H1 (cell line): ENCODE data around the gene VPS13D. TPM values are rescaled to one million over a fixed set of nuclear protein-coding genes. Genes with fewer than 3 reads are reported as not detected.

Experiments
- CTCF ChIA-PET: fragments of 300-600 bp; sonication (Branson Sonifier 250); formaldehyde crosslinking; loops from one replicate; lab custom pipeline; 2021; ENCODE audit not compliant: partially characterized antibody; lab: Charles Lee
- POLR2A ChIA-PET: fragments of 300-600 bp; sonication (Branson Sonifier 250); formaldehyde crosslinking; loops from one replicate; lab custom pipeline; 2021; ENCODE audit warnings: inconsistent platforms; ENCODE audit not compliant: partially characterized antibody; lab: Charles Lee
- DNase-seq, 2 experiments: peaks; one replicate each; pipeline versions ENCODE4 v3.0.0 to v3.0.0-alpha.2; 2010 to 2022; ENCODE audit warnings: low spot score in 2 of 2, low read depth in 1 of 2, mixed read lengths in 1 of 2
- FAIRE-seq: peaks from 2 replicates; lab custom pipeline; 2011; peaks lifted over from hg19 to GRCh38; lab: Jason Lieb, UNC
- H2AFZ ChIP-seq: 2 replicates; pipeline ENCODE4 v1.8.1; 2012; ENCODE audit warnings: low read length, inconsistent platforms
- H2AK5ac ChIP-seq: 2 replicates; pipeline ENCODE4 v1.6.1; 2013; ENCODE audit warnings: low read depth, low read length
- H2BK120ac ChIP-seq: replicated peaks from 2 replicates; pipeline ENCODE3; 2013; ENCODE audit warnings: low read depth, low read length, inconsistent platforms
- H2BK12ac ChIP-seq: 2 replicates; pipeline ENCODE4 v1.6.1; 2013; ENCODE audit warnings: low read depth, low read length
- H2BK15ac ChIP-seq: 2 replicates; pipeline ENCODE4 v1.6.1; 2013; ENCODE audit warnings: low read length
- H2BK20ac ChIP-seq: 2 replicates; pipeline ENCODE4 v1.6.1; 2013; ENCODE audit warnings: low read length
- H2BK5ac ChIP-seq: 2 replicates; pipeline ENCODE4 v1.6.1; 2013; ENCODE audit warnings: low read depth, low read length
- H3K14ac ChIP-seq: 2 replicates; pipeline ENCODE4 v1.6.1; 2013; ENCODE audit warnings: inconsistent platforms; ENCODE audit not compliant: insufficient read length
- H3K18ac ChIP-seq: 2 replicates; pipeline ENCODE4 v1.6.1; 2013; ENCODE audit warnings: low read length; ENCODE audit errors: extremely low read depth
- H3K23ac ChIP-seq: 2 replicates; pipeline ENCODE4 v1.6.1; 2013; ENCODE audit warnings: inconsistent platforms; ENCODE audit not compliant: insufficient read length
- H3K23me2 ChIP-seq: 2 replicates; pipeline ENCODE4 v1.6.1; 2013; ENCODE audit warnings: low read depth, low read length
- H3K27ac ChIP-seq: 2 replicates; pipeline ENCODE4 v1.6.1; 2011; ENCODE audit warnings: low read depth, low read length, inconsistent platforms
- H3K27me3 ChIP-seq, 4 experiments: replicated peaks in 1 of 4; 1 replicate in 1 of 4; 2 replicates in 3 of 4; pipeline versions ENCODE4 v1.6.1 to v1.8.1; 2011 to 2013; ENCODE audit warnings: low read length in 3 of 4, mild to moderate bottlenecking in 3 of 4, inconsistent platforms in 2 of 4, mixed read lengths in 2 of 4, moderate library complexity in 1 of 4; ENCODE audit not compliant: control insufficient read depth in 3 of 4, insufficient read depth in 3 of 4; ENCODE audit errors: extremely low read depth in 1 of 4
- H3K36me3 ChIP-seq, 4 experiments: 2 replicates each; pipeline versions ENCODE4 v1.6.1 to v1.8.1; 2011 to 2013; ENCODE audit warnings: mild to moderate bottlenecking in 4 of 4, low read length in 3 of 4, moderate library complexity in 2 of 4, control low read depth in 1 of 4, inconsistent platforms in 1 of 4; ENCODE audit not compliant: insufficient read depth in 4 of 4, control insufficient read depth in 2 of 4
- H3K4ac ChIP-seq: replicated peaks from 2 replicates; pipeline ENCODE3; 2013; ENCODE audit warnings: low read length, low read depth, mixed read lengths, inconsistent platforms; ENCODE audit not compliant: insufficient read length
- H3K4me1 ChIP-seq, 4 experiments: replicated peaks in 1 of 4; 1 replicate in 1 of 4; 2 replicates in 3 of 4; pipeline versions ENCODE4 v1.6.1 to v1.8.1; 2011 to 2013; ENCODE audit warnings: low read length in 3 of 4, inconsistent platforms in 2 of 4, mixed read lengths in 1 of 4; ENCODE audit not compliant: insufficient read depth in 4 of 4, control insufficient read depth in 3 of 4
- H3K4me2 ChIP-seq, 2 experiments: 2 replicates each; pipeline versions ENCODE4 v1.6.1 to v1.8.1; 2011 to 2013; ENCODE audit warnings: low read depth in 2 of 2, low read length in 2 of 2, control low read depth in 1 of 2, inconsistent platforms in 1 of 2, mild to moderate bottlenecking in 1 of 2; ENCODE audit not compliant: insufficient read depth in 1 of 2
- H3K4me3 ChIP-seq, 4 experiments: fragments of 200-600, 300-600 bp in 1 of 4; sonication (generic), shearing (Covaris generic), sonication (Bioruptor Twin) in 1 of 4; 2 replicates each; pipeline versions ENCODE4 v1.5.1 to v1.8.1; 2011 to 2016; ENCODE audit warnings: low read length in 4 of 4, low read depth in 3 of 4, control low read depth in 2 of 4, inconsistent platforms in 2 of 4, mild to moderate bottlenecking in 2 of 4, mixed read lengths in 1 of 4, moderate library complexity in 1 of 4; ENCODE audit not compliant: insufficient read depth in 2 of 4; ENCODE audit errors: extremely low read depth in 1 of 4
- H3K56ac ChIP-seq: replicated peaks from 2 replicates; pipeline ENCODE3; 2013; ENCODE audit warnings: low read depth, mild to moderate bottlenecking, mixed read lengths, low read length, inconsistent platforms; ENCODE audit not compliant: insufficient read length
- H3K79me1 ChIP-seq: 2 replicates; pipeline ENCODE4 v1.6.1; 2013; ENCODE audit warnings: low read depth, low read length, control low read depth
- H3K79me2 ChIP-seq, 2 experiments: 2 replicates each; pipeline versions ENCODE4 v1.6.1 to v1.8.1; 2012 to 2013; ENCODE audit warnings: low read length in 2 of 2, mild to moderate bottlenecking in 2 of 2, inconsistent platforms in 1 of 2; ENCODE audit not compliant: insufficient read depth in 2 of 2, control insufficient read depth in 1 of 2
- H3K9ac ChIP-seq, 4 experiments: replicated peaks in 1 of 4; 1 replicate in 1 of 4; 2 replicates in 3 of 4; pipeline versions ENCODE4 v1.6.1 to v1.8.1; 2011 to 2013; ENCODE audit warnings: low read depth in 3 of 4, low read length in 3 of 4, control low read depth in 2 of 4, mild to moderate bottlenecking in 2 of 4, moderate library complexity in 2 of 4, inconsistent platforms in 1 of 4; ENCODE audit errors: extremely low read depth in 1 of 4
- H3K9me3 ChIP-seq, 2 experiments: 2 replicates each; pipeline versions ENCODE4 v1.6.1 to v1.8.1; 2012 to 2013; ENCODE audit warnings: mild to moderate bottlenecking in 2 of 2, moderate library complexity in 2 of 2, control low read depth in 1 of 2, inconsistent platforms in 1 of 2, low read depth in 1 of 2, low read length in 1 of 2, mixed read lengths in 1 of 2; ENCODE audit not compliant: insufficient read depth in 2 of 2
- H4K20me1 ChIP-seq, 2 experiments: replicated peaks in 1 of 2; 2 replicates each; pipeline versions ENCODE3 to v1.8.1; 2011 to 2013; ENCODE audit warnings: inconsistent platforms in 2 of 2, low read length in 2 of 2, mild to moderate bottlenecking in 1 of 2; ENCODE audit not compliant: insufficient read depth in 2 of 2, control insufficient read depth in 1 of 2
- H4K5ac ChIP-seq: 2 replicates; pipeline ENCODE4 v1.6.1; 2013; ENCODE audit warnings: low read length, low read depth, mixed read lengths, inconsistent platforms; ENCODE audit not compliant: insufficient read length
- H4K8ac ChIP-seq: 2 replicates; pipeline ENCODE4 v1.8.0; 2013; ENCODE audit warnings: mild to moderate bottlenecking, moderate library complexity, low read length, inconsistent platforms; ENCODE audit not compliant: insufficient read depth; ENCODE audit errors: extremely low read depth
- H4K91ac ChIP-seq: replicated peaks from 2 replicates; pipeline ENCODE3; 2013; ENCODE audit warnings: low read length, mixed read lengths, inconsistent platforms; ENCODE audit not compliant: insufficient read length
- ASH2L ChIP-seq: fragments of 200-600, 300-600 bp; sonication (generic); IDR thresholded peaks from one replicate; pipeline ENCODE4 v1.7.1; 2017; ENCODE audit warnings: low read length
- CEBPB ChIP-seq: IDR thresholded peaks from 2 replicates; pipeline ENCODE4 v1.6.1; 2012; ENCODE audit warnings: low read depth, low read length
- RBBP5 ChIP-seq: IDR thresholded peaks from 2 replicates; pipeline ENCODE4 v1.7.1; 2012; ENCODE audit warnings: low read depth, mild to moderate bottlenecking, inconsistent platforms, low read length, moderate library complexity, borderline replicate concordance
- WGBS, 2 experiments: shearing (Covaris generic) in 1 of 2; methylation state at CpG; one replicate each; pipeline versions ENCODE4 v1.1.6 to v1.1.7; 2013 to 2015; ENCODE audit warnings: low lambda C conversion rate in 2 of 2, mixed read lengths in 2 of 2, inconsistent platforms in 1 of 2, low coverage in 1 of 2, missing lambda C conversion rate in 1 of 2; ENCODE audit not compliant: insufficient replicate concordance in 2 of 2, insufficient coverage in 1 of 2, insufficient read length in 1 of 2; ENCODE audit errors: extremely low coverage in 1 of 2, missing lambda C conversion rate in 1 of 2; 5-methylcytosine and 5-hydroxymethylcytosine counted together
- polyA plus RNA-seq, 7 experiments: library from polyadenylated mRNA; depleted of rRNA in 3 of 7; stranded (reverse) in 5 of 7; unstranded in 2 of 7; fragments of >200 nt in 5 of 7; fragments of 200-250 nt in 2 of 7; gene quantifications; 1 replicate in 5 of 7; 2 replicates in 1 of 7; 4 replicates in 1 of 7; pipeline versions ENCODE4 v1.2.1 to v1.2.3, GENCODE V29; 2011 to 2013; ENCODE audit warnings: missing spikeins in 2 of 7, mixed read lengths in 2 of 7
- total RNA-seq: library from RNA; stranded (reverse); fragmentation: NEBNext Ultra II Directional; extraction: Animal tissue kit (Norgen Biotek cat#: 25700); gene quantifications from 2 replicates; pipeline ENCODE4 v1.2.1, GENCODE V29; 2021

VPS13D gene
- total and polyA plus RNA-seq, 2 of the 8 experiments (the other 6 are each of a cell fraction or from before 2014, with no cell fraction given): 10.9 to 31.2 TPM

- Histone ChIP-seq H3K9me3 (no peaks in the 10 kb centered on the region), H3K9ac (no peak overlapping the region), H4K20me1 (peaks cover 0 to 2% of the 10 kb centered on the region in 2 experiments), H3K79me1 (no peaks in the 10 kb centered on the region), H3K4ac (no peak overlapping the region), H3K18ac (no peak overlapping the region), H2BK12ac (no peak overlapping the region), H3K27me3 (no peaks in the 10 kb centered on the region), H3K4me3 (no peak overlapping the region), H3K23me2 (no peaks in the 10 kb centered on the region), H2BK5ac (no peak overlapping the region), H3K79me2 (no peaks in the 10 kb centered on the region), H2AFZ (no peak overlapping the region), H3K23ac (no peak overlapping the region), H2BK120ac (no peak overlapping the region), H4K91ac (no peak overlapping the region), H3K27ac (no peak overlapping the region), H2BK20ac (no peak overlapping the region), H3K14ac (no peak overlapping the region), H2AK5ac (no peak overlapping the region), H4K5ac (no peak overlapping the region), H3K36me3 (peaks cover 0 to 14% (median 5%) of the 10 kb centered on the region in 4 experiments; a peak in 5 of 8 replicates), H3K56ac (no peak overlapping the region), H3K4me2 (no peak overlapping the region), H4K8ac (no peak overlapping the region), H2BK15ac (no peak overlapping the region), H3K4me1 (peaks cover 0 to 6% (median 0%) of the 10 kb centered on the region in 4 experiments; a peak in 1 of 7 replicates)
- 90% methylated on average over 2 of the region's 2 CpGs; no CpG with 5 or more reads in 1 of the 2 experiments for WGBS, 2 experiments
- POLR2A ChIA-PET: no interaction called here
- CTCF ChIA-PET: interaction anchor here (0.9 to 1.8 kb wide), 4 partner anchors 16 to 338 kb away, joined by 3 to 5 read pairs (median 4); no protein-coding TSS in a partner anchor
- DNase-seq (no peak), FAIRE-seq (no peak)
- no peak for TF ChIP-seq ASH2L
- no peak for TF ChIP-seq CEBPB
- TF ChIP-seq RBBP5: no peak
Measured at GRCh38 chr1:12320486-12320885, 90.7 kb downstream of the VPS13D start.
